HG03571 (cell line): ENCODE data around the gene LATS2.

Experiments used
- ATAC-seq: cut with Tn5 transposase; IDR thresholded peaks from one replicate; pipeline ENCODE4 v1.9.1; 2021; ENCODE audit not compliant: unreplicated experiment

LATS2 gene

GRCh38 chr13:21061029-21061763, at the start of gene LATS2:
LATS2 (minus strand) TSS chr13:21061586; CDS start chr13:21046026, 15,560 bp downstream.
- peak; percentile 87 for ATAC-seq

GRCh38 chr13:21109168-21109567, 47.8 kb upstream of the LATS2 start:
- ATAC-seq: no peak

GRCh38 chr13:21106089-21106488, 44.7 kb upstream of the LATS2 start:
- no peak for ATAC-seq

GRCh38 chr13:21104199-21105019, 43.0 kb upstream of the LATS2 start:
- ATAC-seq: no peak

GRCh38 chr13:21101865-21102576, 40.6 kb upstream of the LATS2 start:
- no peak for ATAC-seq

- ATAC-seq: no peak
Measured at GRCh38 chr13:21100994-21101757, 39.8 kb upstream of the LATS2 start.

- ATAC-seq: no peak
Measured at GRCh38 chr13:21100211-21100610, 38.8 kb upstream of the LATS2 start.

GRCh38 chr13:21095311-21095710, 33.9 kb upstream of the LATS2 start:
- ATAC-seq: no peak

- no peak for ATAC-seq
Measured at GRCh38 chr13:21089830-21090229, 28.4 kb upstream of the LATS2 start.

GRCh38 chr13:21088534-21088933, 27.1 kb upstream of the LATS2 start:
- no peak for ATAC-seq

GRCh38 chr13:21086929-21087328, 25.5 kb upstream of the LATS2 start:
- no peak for ATAC-seq

GRCh38 chr13:21081926-21082325, 20.5 kb upstream of the LATS2 start:
- no peak for ATAC-seq

- ATAC-seq: no peak
Measured at GRCh38 chr13:21080593-21080891, 19.2 kb upstream of the LATS2 start.

- ATAC-seq: no peak
Measured at GRCh38 chr13:21079761-21080592, 18.6 kb upstream of the LATS2 start.

GRCh38 chr13:21079221-21079620, 17.8 kb upstream of the LATS2 start:
- no peak for ATAC-seq

GRCh38 chr13:21078501-21078900, 17.1 kb upstream of the LATS2 start:
- ATAC-seq: no peak

GRCh38 chr13:21077788-21078353, 16.5 kb upstream of the LATS2 start:
- ATAC-seq: no peak

- ATAC-seq: no peak
Measured at GRCh38 chr13:21077076-21077787, 15.8 kb upstream of the LATS2 start.

- no peak for ATAC-seq
Measured at GRCh38 chr13:21076253-21076652, 14.9 kb upstream of the LATS2 start.
